Lower lobe of right lung (tissue), 2 donors: ENCODE results near the gene TUBGCP4. TPM values are rescaled to one million over a fixed set of nuclear protein-coding genes. Genes with fewer than 3 reads are reported as not detected.

Experiments
- ATAC-seq, 2 donors: fragments of 200-7000 bp; cut with Tn5 transposase; one replicate each; pipeline ENCODE4 v1.9.1; 2020 to 2022; ENCODE audit warnings: mild to moderate bottlenecking in 2 of 2, moderate library complexity in 2 of 2
- DNase-seq: peaks from one replicate; pipeline ENCODE4 v3.0.0-alpha.2; 2020
- H3K27ac ChIP-seq: fragments of 200-600 bp; one replicate; pipeline ENCODE4 v1.8.0; 2022
- H3K27me3 ChIP-seq: fragments of 200-600 bp; one replicate; pipeline ENCODE4 v1.8.0; 2022; ENCODE audit warnings: low read depth
- H3K36me3 ChIP-seq: fragments of 200-600 bp; one replicate; pipeline ENCODE4 v1.8.0; 2022; ENCODE audit warnings: mild to moderate bottlenecking
- H3K4me1 ChIP-seq: fragments of 200-600 bp; one replicate; pipeline ENCODE4 v1.8.0; 2022
- H3K4me3 ChIP-seq: fragments of 200-600 bp; one replicate; pipeline ENCODE4 v1.8.0; 2022; ENCODE audit warnings: mild to moderate bottlenecking
- H3K9me3 ChIP-seq: fragments of 200-600 bp; one replicate; pipeline ENCODE4 v1.8.0; 2022
- CTCF ChIP-seq: fragments of 200-600 bp; IDR thresholded peaks from one replicate; pipeline ENCODE4 v1.8.0; 2022; ENCODE audit warnings: antibody characterized with exemption, mild to moderate bottlenecking
- intact Hi-C: fragments of 100-400 bp; cut with DNase I; formaldehyde crosslinking; loops from one replicate; pipeline ENCODE4 v1.11.0; 2022
- total RNA-seq: library from RNA; stranded (reverse); fragmentation: NEBNext Ultra II Directional; extraction: Animal tissue kit (Norgen Biotek cat#: 25700); gene quantifications from one replicate; pipeline ENCODE4 v1.2.1, GENCODE V29; 2021
- donor health status: DM: no; HTN: yes; CAD: no; lungs with severe emphysema.

The TUBGCP4 gene
- total RNA-seq, 1 donor from 2014 or later, result 21.6 TPM

GRCh38 chr15:43361313-43361903 lies 9.5 kb upstream of the TUBGCP4 start:
- Histone ChIP-seq H3K4me1 (no peaks in the 10 kb centered on the region), H3K9me3 (peaks cover 62% of the 10 kb centered on the region), H3K36me3 (peaks cover 48% of the 10 kb centered on the region), H3K27ac (no peak overlapping the region), H3K4me3 (no peak overlapping the region), H3K27me3 (no peaks in the 10 kb centered on the region)
- ATAC-seq, result no peak
- TF ChIP-seq CTCF, result no peak
- DNase-seq, result no peak
- intact Hi-C loops, result no loop called here

DNA sequence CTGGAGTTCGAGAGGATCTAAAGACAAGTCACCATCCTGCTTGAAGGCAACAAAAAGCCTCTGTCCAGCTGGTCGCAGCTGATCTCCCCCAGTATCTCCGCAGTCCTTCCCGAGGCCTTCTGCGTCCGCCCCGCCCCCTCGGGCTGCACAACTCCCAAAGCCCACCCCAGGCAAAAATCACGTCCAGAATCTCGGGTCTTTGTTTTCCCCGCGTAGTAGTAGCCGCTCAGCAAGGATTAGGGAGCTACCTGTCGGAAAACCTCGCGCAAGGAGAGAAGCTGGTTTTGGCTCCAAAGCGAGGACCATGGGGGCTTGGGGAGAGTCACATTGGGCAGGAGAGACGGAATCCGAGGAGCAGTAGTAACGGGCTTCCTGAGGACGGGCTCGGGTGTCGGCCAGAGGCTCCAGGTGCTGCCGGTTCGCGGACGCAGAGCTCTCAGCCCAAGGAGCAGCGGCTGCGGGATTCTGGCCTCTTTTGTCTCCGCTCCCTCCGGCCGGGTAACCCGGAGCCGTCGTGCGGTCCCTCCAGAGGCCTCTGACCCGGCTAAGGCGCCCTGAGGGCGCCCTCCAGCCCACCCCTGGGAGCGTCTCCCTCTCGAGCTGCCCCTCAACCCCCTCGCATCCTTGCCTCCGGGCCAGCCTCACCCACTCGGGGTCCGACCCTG lies 459 bp upstream of the TUBGCP4 start:
- peak; percentile 81 to 82 for ATAC-seq
- no peak for DNase-seq
- no peaks in the 10 kb centered on the region for H3K27me3 ChIP-seq
- no peaks in the 10 kb centered on the region for H3K9me3 ChIP-seq
- H3K27ac ChIP-seq, result peak overlapping the region; percentile 77
- H3K36me3 ChIP-seq, result peaks cover 18% of the 10 kb centered on the region
- peaks cover 32% of the 10 kb centered on the region for H3K4me1 ChIP-seq
- H3K4me3 ChIP-seq, result peak overlapping the region; percentile 90
- no peak for TF ChIP-seq CTCF
- intact Hi-C loops, result no loop called here

DNA sequence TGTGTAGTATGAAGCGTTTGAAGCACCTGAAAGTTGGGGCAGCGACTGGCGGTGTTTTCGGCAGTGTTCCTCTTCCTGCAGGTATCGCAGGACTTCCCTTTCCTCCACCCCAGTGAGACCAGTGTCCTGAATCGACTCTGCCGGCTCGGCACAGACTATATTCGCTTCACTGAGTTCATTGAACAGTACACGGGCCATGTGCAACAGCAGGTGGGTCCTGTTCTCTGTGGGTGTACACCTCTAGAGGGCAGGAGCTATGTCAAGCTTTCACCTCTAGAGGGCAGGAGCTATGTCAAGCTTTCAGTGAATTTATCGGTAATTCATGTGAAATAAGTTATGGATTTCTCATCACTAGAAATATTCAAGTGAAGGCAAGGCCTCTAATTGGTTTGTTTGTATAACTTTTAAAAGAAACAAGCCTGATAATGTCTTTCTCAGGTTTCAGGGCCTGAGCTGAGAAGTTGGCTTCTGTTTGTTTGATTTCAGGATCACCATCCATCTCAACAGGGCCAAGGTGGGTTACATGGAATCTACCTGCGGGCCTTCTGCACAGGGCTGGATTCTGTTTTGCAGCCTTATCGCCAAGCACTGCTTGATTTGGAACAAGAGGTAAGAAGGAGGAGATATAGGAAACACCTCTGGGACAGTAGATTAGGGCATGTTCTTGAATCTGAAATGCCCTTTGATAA lies 5.3 kb downstream of the TUBGCP4 start:
- Histone ChIP-seq H3K9me3 (no peaks in the 10 kb centered on the region), H3K27ac (no peak overlapping the region), H3K36me3 (peaks cover 45% of the 10 kb centered on the region), H3K27me3 (no peaks in the 10 kb centered on the region), H3K4me1 (peaks cover 13% of the 10 kb centered on the region), H3K4me3 (no peak overlapping the region)
- DNase-seq, result no peak
- intact Hi-C loops, result no loop called here
- TF ChIP-seq CTCF, result peak; percentile 66
- ATAC-seq, result peak in 1 of 2 donors; percentile 55

DNA sequence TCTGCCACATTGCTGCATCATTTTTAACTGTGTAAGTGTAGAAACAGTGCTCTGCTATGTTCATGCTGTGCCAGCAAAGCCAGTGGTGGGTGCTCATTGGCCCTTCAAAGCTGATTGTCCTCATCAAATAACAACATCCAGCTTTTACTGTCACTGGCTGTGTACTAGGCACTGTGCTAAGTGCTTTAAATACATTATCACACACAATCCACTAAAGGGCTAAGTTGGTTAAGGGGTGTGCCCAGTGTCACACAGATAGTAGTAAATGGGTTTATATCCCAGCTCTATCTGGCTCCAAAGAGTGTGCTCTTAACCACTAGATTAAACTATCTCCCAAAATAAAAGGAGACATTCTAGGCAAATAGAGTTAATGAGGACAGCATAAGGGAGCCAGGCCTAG lies 7.7 kb downstream of the TUBGCP4 start:
- Histone ChIP-seq H3K4me1 (no peaks in the 10 kb centered on the region), H3K27me3 (no peaks in the 10 kb centered on the region), H3K27ac (no peak overlapping the region), H3K9me3 (no peaks in the 10 kb centered on the region), H3K36me3 (peaks cover 68% of the 10 kb centered on the region), H3K4me3 (no peak overlapping the region)
- no peak for TF ChIP-seq CTCF
- no peak for ATAC-seq
- no peak for DNase-seq
- intact Hi-C loops, result no loop called here

GRCh38 chr15:43382310-43382709 lies 11.4 kb downstream of the TUBGCP4 start:
- intact Hi-C loops, result no loop called here
- no peak for ATAC-seq

More at GRCh38 chr15:43382310-43382709, 11.4 kb downstream of the TUBGCP4 start:
- no peak overlapping the region for H3K4me3 ChIP-seq
- H3K36me3 ChIP-seq, result peaks cover 96% of the 10 kb centered on the region
- no peak for DNase-seq
- H3K27ac ChIP-seq, result no peak overlapping the region
- no peaks in the 10 kb centered on the region for H3K9me3 ChIP-seq
- H3K27me3 ChIP-seq, result no peaks in the 10 kb centered on the region
- TF ChIP-seq CTCF, result no peak
- no peaks in the 10 kb centered on the region for H3K4me1 ChIP-seq
